Heart left ventricle (tissue), 16 donors: Measurements from ENCODE around the gene SPINK14. TPM values are rescaled to one million over a fixed set of nuclear protein-coding genes. Genes with fewer than 3 reads are reported as not detected.
A peak's percentile ranks its signal among the peaks of the same experiment; 100 is the strongest.

Source experiments
- ATAC-seq, 4 donors: fragments of 200-7000 bp; cut with Tn5 transposase; one replicate each; pipeline ENCODE4 v1.9.1; 2020 to 2022; ENCODE audit warnings: moderate library complexity in 4 of 4, mild to moderate bottlenecking in 3 of 4, moderate number of reproducible peaks in 1 of 4
- DNase-seq, 5 donors: peaks; one replicate each; pipeline ENCODE4 v3.0.0-alpha.2; 2020
- H3K27ac ChIP-seq, 12 donors: fragments of 200-600 bp; sonication (generic) in 4 of 12; one replicate each; pipeline versions ENCODE4 v1.5.0 to v1.8.0; 2016 to 2022; ENCODE audit warnings: mild to moderate bottlenecking in 2 of 12
- H3K27me3 ChIP-seq, 9 donors: fragments of 200-600 bp; sonication (generic) in 2 of 9; one replicate each; pipeline versions ENCODE4 v1.5.1 to v1.8.0; 2016 to 2022; ENCODE audit warnings: mild to moderate bottlenecking in 3 of 9
- H3K36me3 ChIP-seq, 9 donors: fragments of 200-600 bp; sonication (generic) in 2 of 9; one replicate each; pipeline versions ENCODE4 v1.5.0 to v1.8.0; 2018 to 2022; ENCODE audit warnings: mild to moderate bottlenecking in 2 of 9
- H3K4me1 ChIP-seq, 12 donors: fragments of 200-600 bp; sonication (generic) in 4 of 12; one replicate each; pipeline versions ENCODE4 v1.5.0 to v1.8.0; 2016 to 2022; ENCODE audit warnings: mild to moderate bottlenecking in 3 of 12
- H3K4me3 ChIP-seq, 12 donors: fragments of 200-600 bp; sonication (generic) in 4 of 12; one replicate each; pipeline versions ENCODE4 v1.5.0 to v1.8.0; 2017 to 2022; ENCODE audit warnings: mild to moderate bottlenecking in 9 of 12, moderate library complexity in 4 of 12
- H3K9me3 ChIP-seq, 12 donors: fragments of 200-600 bp; sonication (generic) in 4 of 12; one replicate each; pipeline versions ENCODE4 v1.5.0 to v1.8.0; 2016 to 2022; ENCODE audit warnings: mild to moderate bottlenecking in 1 of 12
- POLR2A ChIP-seq, 2 donors: fragments of 450-650 bp; IDR thresholded peaks; one replicate each; pipeline ENCODE4 v1.6.1; 2017; ENCODE audit warnings: antibody characterized with exemption in 2 of 2, mild to moderate bottlenecking in 2 of 2, moderate library complexity in 2 of 2
- WGBS, 4 donors: extraction: QIAGEN DNeasy Blood & Tissue Kit in 2 of 4; methylation state at CpG; one replicate each; pipeline versions ENCODE4 v1.1.5 to v1.1.7; 2013 to 2018; 5-methylcytosine and 5-hydroxymethylcytosine counted together
- intact Hi-C, 10 donors: fragments of 100-400 bp; cut with DNase I; formaldehyde crosslinking; loops; one replicate each; pipeline versions ENCODE4 v1.11.1 to v1.14.2; 2022
- polyA plus RNA-seq, 2 donors: library from polyadenylated mRNA; stranded (reverse); fragments of 200-250 nt; gene quantifications; one replicate each; pipeline ENCODE4 v1.2.3, GENCODE V29; 2013
- total RNA-seq, 9 donors: library from RNA; depleted of rRNA in 2 of 9; stranded (reverse); fragments of >200 nt in 2 of 9; fragmentation: NEBNext Ultra II Directional in 3 of 9; extraction: Animal tissue kit (Norgen Biotek cat#: 25700) in 3 of 9; gene quantifications; one replicate each; pipeline versions ENCODE4 v1.1.0 to v1.2.4, GENCODE V29; 2016 to 2023
- TF ChIP-seq, protein P1 (sequence below), 12 donors: fragments of 200-600 bp; sonication (generic) in 4 of 12; IDR thresholded peaks; one replicate each; pipeline versions ENCODE4 v1.5.0 to v1.8.0; 2018 to 2022; ENCODE audit warnings: antibody characterized with exemption in 12 of 12, mild to moderate bottlenecking in 5 of 12
- donor health status: ischemic (EF 13 %, LVEDD 7.1; RV severe dilation, severe dysfunction).
- donor health status: healthy with polysubstance abuse.
- donor health status: DM: no; HTN: yes; CAD: no.
- donor health status: DM: no; HTN: no; CAD: no.
- donor health status: ischemic (EF 25% LVEDD 6.9; RV normal size, moderate dysfunction).
- donor health status: ischemic (EF 25% LVEDD 5.7; RV mildly dilated, moderate dysfunction).
- donor health status: healthy.
- donor health status: DM: yes; HTN: yes; CAD: no.
- donor health status: ischemic (EF 35%, LVEDD 5.7; RV mildly dilated, moderate dysfunction).
- donor health status: nonischemic (EF 11% LVEDD 7.7; RV severe dilation, severe dysfunction).
- donor health status: DM: yes; HTN: yes; CAD: no.
- donor health status: PGD.
- donor health status: ischemic (EF 29% LVEDD 5.4; RV normal size, mild dysfunction).
- donor health status: nonischemic (EF 23%, LVEDD 6.1; RV moderate dilation, normal function).

SPINK14 gene
- total and polyA plus RNA-seq, 11 donors, result not detected

DNA sequence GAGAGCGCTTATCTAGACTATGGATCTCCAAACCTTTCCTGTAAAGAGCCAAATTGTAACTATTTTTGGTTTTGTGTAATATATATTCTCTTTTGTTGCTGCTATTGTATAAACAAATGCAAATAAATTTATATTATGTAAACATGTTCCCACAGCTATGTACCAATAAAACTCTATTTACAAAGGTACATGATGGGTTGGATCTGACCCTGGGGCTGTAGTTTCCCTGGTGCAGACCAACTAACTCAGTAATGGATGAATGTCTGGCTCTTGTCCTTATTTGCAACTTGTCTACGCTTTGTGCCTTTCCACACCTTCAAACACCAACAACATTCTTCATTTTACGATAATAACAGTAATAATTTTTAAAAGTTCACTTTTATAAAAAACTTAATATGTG lies 27.5 kb upstream of the SPINK14 start:
- H3K4me3 ChIP-seq, result no peak overlapping the region
- H3K4me1 ChIP-seq, result peaks cover 0 to 6% (median 0%) of the 10 kb centered on the region in 12 donors
- ATAC-seq (no peak), DNase-seq (no peak)
- no peak overlapping the region for H3K27ac ChIP-seq
- H3K27me3 ChIP-seq, result no peaks in the 10 kb centered on the region
- intact Hi-C loops, result no loop called here
- TF ChIP-seq POLR2A (IDR thresholded peaks at IDR 0.05), result no peak
- TF ChIP-seq, protein P1, sequence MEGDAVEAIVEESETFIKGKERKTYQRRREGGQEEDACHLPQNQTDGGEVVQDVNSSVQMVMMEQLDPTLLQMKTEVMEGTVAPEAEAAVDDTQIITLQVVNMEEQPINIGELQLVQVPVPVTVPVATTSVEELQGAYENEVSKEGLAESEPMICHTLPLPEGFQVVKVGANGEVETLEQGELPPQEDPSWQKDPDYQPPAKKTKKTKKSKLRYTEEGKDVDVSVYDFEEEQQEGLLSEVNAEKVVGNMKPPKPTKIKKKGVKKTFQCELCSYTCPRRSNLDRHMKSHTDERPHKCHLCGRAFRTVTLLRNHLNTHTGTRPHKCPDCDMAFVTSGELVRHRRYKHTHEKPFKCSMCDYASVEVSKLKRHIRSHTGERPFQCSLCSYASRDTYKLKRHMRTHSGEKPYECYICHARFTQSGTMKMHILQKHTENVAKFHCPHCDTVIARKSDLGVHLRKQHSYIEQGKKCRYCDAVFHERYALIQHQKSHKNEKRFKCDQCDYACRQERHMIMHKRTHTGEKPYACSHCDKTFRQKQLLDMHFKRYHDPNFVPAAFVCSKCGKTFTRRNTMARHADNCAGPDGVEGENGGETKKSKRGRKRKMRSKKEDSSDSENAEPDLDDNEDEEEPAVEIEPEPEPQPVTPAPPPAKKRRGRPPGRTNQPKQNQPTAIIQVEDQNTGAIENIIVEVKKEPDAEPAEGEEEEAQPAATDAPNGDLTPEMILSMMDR (IDR thresholded peaks at IDR 0.05), result no peak
- 66 to 97% (median 87%) methylated on average over 3 of the region's 3 CpGs for WGBS, 4 donors
- H3K36me3 ChIP-seq, result no peaks in the 10 kb centered on the region
- no peaks in the 10 kb centered on the region for H3K9me3 ChIP-seq

DNA sequence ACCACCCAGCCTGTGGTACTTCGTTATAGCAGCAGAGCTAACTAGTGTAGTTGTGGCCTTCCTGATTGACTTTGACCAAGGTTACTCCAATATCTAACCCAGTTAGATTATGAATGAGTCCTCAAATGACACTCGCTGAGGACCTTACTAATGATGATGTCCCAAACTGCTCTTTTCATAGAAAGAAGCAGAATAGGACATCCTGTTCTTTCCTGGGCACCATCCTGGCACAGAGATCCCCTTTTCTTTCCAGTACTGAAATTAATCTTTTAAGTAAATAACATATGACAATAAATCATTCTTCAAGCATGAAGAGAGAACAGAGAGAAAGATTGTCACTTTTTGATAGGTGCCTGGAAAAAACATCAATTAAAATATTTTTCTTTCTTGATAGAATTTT lies 26.7 kb upstream of the SPINK14 start:
- intact Hi-C loops, result no loop called here
- 82 to 93% (median 83%) methylated on average over 2 of the region's 2 CpGs for WGBS, 4 donors

DNA sequence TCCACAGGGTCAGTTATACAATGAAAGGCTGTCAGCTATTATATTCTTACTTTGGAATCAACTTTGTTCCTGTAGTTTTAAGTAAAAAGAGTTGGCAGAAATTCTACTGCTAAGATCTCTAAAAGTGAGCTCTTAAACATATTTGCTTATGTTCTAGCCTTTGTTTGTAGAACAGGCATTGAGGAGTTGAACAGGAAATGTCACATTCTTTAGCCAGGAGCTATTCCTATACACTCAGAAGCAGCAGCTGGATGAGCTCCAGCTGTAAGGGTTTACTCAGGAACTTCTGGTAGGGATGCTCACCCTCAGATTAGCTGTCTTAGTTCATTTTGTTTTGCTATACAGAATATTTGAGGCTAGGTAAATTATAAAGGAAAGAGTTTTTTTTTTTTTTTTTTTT lies 22.4 kb upstream of the SPINK14 start:
- peaks cover 0 to 6% (median 0%) of the 10 kb centered on the region in 12 donors for H3K4me1 ChIP-seq
- peak in 2 of 4 donors; percentile 28 to 37 for ATAC-seq

More for the DNA sequence above, 26.7 kb upstream of the SPINK14 start:
- Histone ChIP-seq H3K9me3 (no peaks in the 10 kb centered on the region), H3K4me3 (no peak overlapping the region), H3K27ac (no peak overlapping the region), H3K4me1 (peaks cover 0 to 6% (median 0%) of the 10 kb centered on the region in 12 donors), H3K36me3 (no peaks in the 10 kb centered on the region), H3K27me3 (no peaks in the 10 kb centered on the region)
- no peak for TF ChIP-seq POLR2A (IDR thresholded peaks at IDR 0.05)
- TF ChIP-seq, protein P1 (IDR thresholded peaks at IDR 0.05), result no peak
- no peak for ATAC-seq
- DNase-seq, result no peak

DNA sequence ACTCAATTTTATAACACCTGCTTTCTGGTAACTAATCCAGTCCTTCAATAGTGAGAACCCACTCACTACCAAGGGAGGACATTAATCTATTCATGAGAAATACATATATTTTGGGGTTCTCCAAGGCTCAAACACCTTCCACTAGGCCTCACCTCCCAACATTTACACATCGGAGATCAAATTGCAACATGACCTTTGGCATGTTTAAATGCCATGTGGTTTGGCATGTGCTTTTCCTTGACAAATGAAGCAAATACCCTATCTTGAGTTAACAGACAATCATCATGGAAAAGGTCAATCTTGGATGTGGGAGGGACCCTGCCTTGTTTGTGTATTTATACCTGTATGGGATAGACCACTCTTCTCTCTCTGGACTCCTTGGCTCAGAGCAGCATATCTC lies 21.9 kb upstream of the SPINK14 start:
- 90 to 100% (median 97%) methylated on average over 1 of the region's 1 CpG for WGBS, 4 donors
- no peak overlapping the region for H3K27ac ChIP-seq
- intact Hi-C loops, result no loop called here

More for the DNA sequence above, 22.4 kb upstream of the SPINK14 start:
- intact Hi-C loops, result no loop called here
- Histone ChIP-seq H3K4me3 (no peak overlapping the region), H3K27ac (no peak overlapping the region), H3K36me3 (no peaks in the 10 kb centered on the region), H3K27me3 (no peaks in the 10 kb centered on the region), H3K9me3 (no peaks in the 10 kb centered on the region)
- TF ChIP-seq, protein P1 (IDR thresholded peaks at IDR 0.05), result no peak
- TF ChIP-seq POLR2A (IDR thresholded peaks at IDR 0.05), result no peak
- DNase-seq, result peak in 1 of 5 donors; percentile 7

More for the DNA sequence above, 21.9 kb upstream of the SPINK14 start:
- peaks cover 0 to 6% (median 0%) of the 10 kb centered on the region in 12 donors for H3K4me1 ChIP-seq
- TF ChIP-seq, protein P1 (IDR thresholded peaks at IDR 0.05), result no peak
- TF ChIP-seq POLR2A (IDR thresholded peaks at IDR 0.05), result no peak
- no peaks in the 10 kb centered on the region for H3K36me3 ChIP-seq
- no peaks in the 10 kb centered on the region for H3K9me3 ChIP-seq
- H3K4me3 ChIP-seq, result no peak overlapping the region
- ATAC-seq (no peak), DNase-seq (no peak)
- no peaks in the 10 kb centered on the region for H3K27me3 ChIP-seq
